Right cardiac atrium (tissue), 5 donors: ENCODE results near the gene UCMA. TPM values are rescaled to one million over a fixed set of nuclear protein-coding genes. Genes with fewer than 3 reads are reported as not detected.

Source experiments
- ATAC-seq, 2 donors: fragments of 200-7000 bp; cut with Tn5 transposase; one replicate each; pipeline versions ENCODE4 v1.8.0 to v1.9.1; 2020; ENCODE audit warnings: moderate library complexity in 2 of 2, mild to moderate bottlenecking in 1 of 2
- DNase-seq, 3 donors: peaks; one replicate each; pipeline ENCODE4 v3.0.0-alpha.2; 2020
- H3K27ac ChIP-seq: one replicate; pipeline ENCODE4 v1.5.1; 2013; ENCODE audit warnings: mild to moderate bottlenecking, low read length, control low read depth, moderate library complexity
- H3K27me3 ChIP-seq: one replicate; pipeline ENCODE4 v1.6.1; 2013; ENCODE audit not compliant: control insufficient read depth, insufficient read depth
- H3K4me1 ChIP-seq: one replicate; pipeline ENCODE4 v1.6.1; 2013; ENCODE audit warnings: low read length; ENCODE audit not compliant: control insufficient read depth, insufficient read depth
- H3K4me3 ChIP-seq: one replicate; pipeline ENCODE4 v1.5.1; 2013; ENCODE audit warnings: low read length, control low read depth
- H3K9me3 ChIP-seq: one replicate; pipeline ENCODE4 v1.6.1; 2013; ENCODE audit warnings: low read length; ENCODE audit not compliant: control insufficient read depth
- WGBS: extraction: QIAGEN DNeasy Blood & Tissue Kit; methylation state at CpG from one replicate; pipeline ENCODE4 v1.1.7; 2013; 5-methylcytosine and 5-hydroxymethylcytosine counted together
- intact Hi-C, 4 donors: fragments of 100-400 bp; cut with DNase I; formaldehyde crosslinking; loops; one replicate each; pipeline versions ENCODE4 v1.11.0 to v1.14.0; 2022 to 2023
- polyA plus RNA-seq: library from polyadenylated mRNA; stranded (reverse); fragments of 200-250 nt; gene quantifications from one replicate; pipeline ENCODE4 v1.2.3, GENCODE V29; 2013
- total RNA-seq, 4 donors: library from RNA; stranded (reverse); fragmentation: NEBNext Ultra II Directional; extraction: Animal tissue kit (Norgen Biotek cat#: 25700); gene quantifications; one replicate each; pipeline ENCODE4 v1.2.1, GENCODE V29; 2021
- donor health status: healthy with polysubstance abuse.
- donor health status: DM: no; HTN: yes; CAD: no.
- donor health status: DM: no; HTN: no; CAD: no.
- donor health status: DM: no; HTN: yes; CAD: no; lungs with severe emphysema.
- donor health status: DM: yes; HTN: yes; CAD: no.

Gene UCMA
- total and polyA plus RNA-seq, 5 donors: not detected

GRCh38 chr10:13218878-13219277 lies 15.3 kb downstream of the UCMA start:
- H3K27me3 ChIP-seq: no peaks in the 10 kb centered on the region
- H3K9me3 ChIP-seq: no peaks in the 10 kb centered on the region
- ATAC-seq: no peak
- WGBS: 94% methylated on average over 4 of the region's 4 CpGs
- DNase-seq: no peak
- H3K4me3 ChIP-seq: no peak overlapping the region
- H3K27ac ChIP-seq: no peak overlapping the region
- H3K4me1 ChIP-seq: no peaks in the 10 kb centered on the region
- intact Hi-C loops: no loop called here

- Histone ChIP-seq H3K27ac (no peak overlapping the region), H3K27me3 (no peaks in the 10 kb centered on the region), H3K9me3 (no peaks in the 10 kb centered on the region), H3K4me1 (no peaks in the 10 kb centered on the region), H3K4me3 (no peak overlapping the region)
- DNase-seq (no peak), ATAC-seq (no peak)
- intact Hi-C loops: no loop called here
- WGBS: 89% methylated on average over 7 of the region's 7 CpGs
Observed at GRCh38 chr10:13213163-13213562, 21.0 kb downstream of the UCMA start.

- no peak for ATAC-seq
- Histone ChIP-seq H3K27me3 (no peaks in the 10 kb centered on the region), H3K4me1 (peaks cover 1% of the 10 kb centered on the region), H3K27ac (no peak overlapping the region), H3K4me3 (no peak overlapping the region), H3K9me3 (no peaks in the 10 kb centered on the region)
- no peak for DNase-seq
- 74% methylated on average over 5 of the region's 5 CpGs for WGBS
- intact Hi-C loops: no loop called here
Observed at GRCh38 chr10:13206546-13207443, 27.4 kb downstream of the UCMA start.

- intact Hi-C loops: no loop called here
- DNase-seq: no peak
- H3K4me3 ChIP-seq: no peak overlapping the region
Observed at GRCh38 chr10:13206091-13206490, 28.1 kb downstream of the UCMA start.

GRCh38 chr10:13201132-13201531 lies 33.0 kb downstream of the UCMA start:
- ATAC-seq (no peak), DNase-seq (no peak)
- Histone ChIP-seq H3K27ac (no peak overlapping the region), H3K4me3 (no peak overlapping the region), H3K27me3 (no peaks in the 10 kb centered on the region), H3K9me3 (no peaks in the 10 kb centered on the region), H3K4me1 (peaks cover 1% of the 10 kb centered on the region)
- 92% methylated on average over 6 of the region's 6 CpGs for WGBS
- intact Hi-C loops: no loop called here

More at GRCh38 chr10:13206091-13206490, 28.1 kb downstream of the UCMA start:
- 85% methylated on average over 9 of the region's 9 CpGs for WGBS
- ATAC-seq: no peak
- H3K27ac ChIP-seq: no peak overlapping the region
- peaks cover 1% of the 10 kb centered on the region for H3K4me1 ChIP-seq
- no peaks in the 10 kb centered on the region for H3K9me3 ChIP-seq
- H3K27me3 ChIP-seq: no peaks in the 10 kb centered on the region

GRCh38 chr10:13195016-13195415 lies 39.2 kb downstream of the UCMA start:
- Histone ChIP-seq H3K4me1 (no peaks in the 10 kb centered on the region), H3K4me3 (no peak overlapping the region), H3K9me3 (no peaks in the 10 kb centered on the region), H3K27me3 (no peaks in the 10 kb centered on the region), H3K27ac (no peak overlapping the region)
- ATAC-seq (no peak), DNase-seq (no peak)
- intact Hi-C loops: no loop called here
- 91% methylated on average over 6 of the region's 6 CpGs for WGBS

- DNase-seq (no peak), ATAC-seq (no peak)
- 76% methylated on average over 7 of the region's 7 CpGs for WGBS
- Histone ChIP-seq H3K9me3 (no peaks in the 10 kb centered on the region), H3K27ac (no peak overlapping the region), H3K4me3 (no peak overlapping the region), H3K27me3 (no peaks in the 10 kb centered on the region), H3K4me1 (no peaks in the 10 kb centered on the region)
- intact Hi-C loops: no loop called here
Observed at GRCh38 chr10:13193637-13194036, 40.5 kb downstream of the UCMA start.

GRCh38 chr10:13191362-13191761 lies 42.8 kb downstream of the UCMA start:
- Histone ChIP-seq H3K4me1 (no peaks in the 10 kb centered on the region), H3K27ac (no peak overlapping the region), H3K9me3 (no peaks in the 10 kb centered on the region), H3K27me3 (no peaks in the 10 kb centered on the region), H3K4me3 (no peak overlapping the region)
- DNase-seq (no peak), ATAC-seq (no peak)
- WGBS: 95% methylated on average over 5 of the region's 5 CpGs
- intact Hi-C loops: no loop called here

GRCh38 chr10:13190816-13191215 lies 43.4 kb downstream of the UCMA start:
- ATAC-seq: no peak
- no peaks in the 10 kb centered on the region for H3K9me3 ChIP-seq
- H3K27ac ChIP-seq: no peak overlapping the region
- no peaks in the 10 kb centered on the region for H3K27me3 ChIP-seq
- no peak for DNase-seq
- H3K4me1 ChIP-seq: no peaks in the 10 kb centered on the region
- no peak overlapping the region for H3K4me3 ChIP-seq
- intact Hi-C loops: no loop called here
- WGBS: 78% methylated on average over 3 of the region's 3 CpGs

GRCh38 chr10:13189961-13190360 lies 44.2 kb downstream of the UCMA start:
- intact Hi-C loops: no loop called here
- DNase-seq (no peak), ATAC-seq (no peak)
- 47% methylated on average over 4 of the region's 4 CpGs for WGBS
- Histone ChIP-seq H3K4me3 (no peak overlapping the region), H3K4me1 (no peaks in the 10 kb centered on the region), H3K9me3 (no peaks in the 10 kb centered on the region), H3K27ac (no peak overlapping the region), H3K27me3 (no peaks in the 10 kb centered on the region)

- Histone ChIP-seq H3K27ac (no peak overlapping the region), H3K4me1 (no peaks in the 10 kb centered on the region), H3K4me3 (no peak overlapping the region), H3K27me3 (no peaks in the 10 kb centered on the region), H3K9me3 (no peaks in the 10 kb centered on the region)
- WGBS: 89% methylated on average over 10 of the region's 10 CpGs
- no peak for DNase-seq
- no peak for ATAC-seq
- intact Hi-C loops: no loop called here
Observed at GRCh38 chr10:13188593-13188992, 45.6 kb downstream of the UCMA start.
